ENCODE measurements around the gene DLG2.

The DLG2 gene

GRCh38 chr11:84471501-84471900 is 1155.6 kb downstream of the DLG2 start:
- DNase-seq (ENCODE audit: low spot score), result no peak

- no peak for DNase-seq (ENCODE audit: low spot score)
These were observed 1158.9 kb downstream of the DLG2 start for GRCh38 chr11:84468235-84468634.

GRCh38 chr11:84465040-84465439 is 1162.1 kb downstream of the DLG2 start:
- no peak for DNase-seq (ENCODE audit: low spot score)

- no peak for DNase-seq (ENCODE audit: low spot score)
These were observed 1171.5 kb downstream of the DLG2 start for GRCh38 chr11:84455691-84456090.

- no peak for DNase-seq (ENCODE audit: low spot score)
These were observed 1174.9 kb downstream of the DLG2 start for GRCh38 chr11:84452211-84452610.

- DNase-seq (ENCODE audit: low spot score), result no peak
These were observed 1188.6 kb downstream of the DLG2 start for GRCh38 chr11:84438565-84438964.

GRCh38 chr11:84437071-84437980 is 1189.8 kb downstream of the DLG2 start:
- no peak for DNase-seq (ENCODE audit: low spot score)

- no peak for DNase-seq (ENCODE audit: low spot score)
These were observed 1196.5 kb downstream of the DLG2 start for GRCh38 chr11:84430661-84431060.

GRCh38 chr11:84425673-84426072 is 1201.5 kb downstream of the DLG2 start:
- no peak for DNase-seq (ENCODE audit: low spot score)

GRCh38 chr11:84420271-84420670 is 1206.9 kb downstream of the DLG2 start:
- DNase-seq (ENCODE audit: low spot score), result no peak

- no peak for DNase-seq (ENCODE audit: low spot score)
These were observed 1207.5 kb downstream of the DLG2 start for GRCh38 chr11:84419616-84420015.

- DNase-seq (ENCODE audit: low spot score), result no peak
These were observed 1212.2 kb downstream of the DLG2 start for GRCh38 chr11:84414920-84415319.

- DNase-seq (ENCODE audit: low spot score), result no peak
These were observed 1213.6 kb downstream of the DLG2 start for GRCh38 chr11:84413549-84413948.

- DNase-seq (ENCODE audit: low spot score), result no peak
These were observed 1214.3 kb downstream of the DLG2 start for GRCh38 chr11:84412862-84413261.

- no peak for DNase-seq (ENCODE audit: low spot score)
These were observed 1218.2 kb downstream of the DLG2 start for GRCh38 chr11:84408946-84409411.

- no peak for DNase-seq (ENCODE audit: low spot score)
These were observed 1220.1 kb downstream of the DLG2 start for GRCh38 chr11:84407091-84407490.

- DNase-seq (ENCODE audit: low spot score), result no peak
These were observed 1229.0 kb downstream of the DLG2 start for GRCh38 chr11:84398017-84398626.

GRCh38 chr11:84396521-84396920 is 1230.6 kb downstream of the DLG2 start:
- DNase-seq (ENCODE audit: low spot score), result no peak

GRCh38 chr11:84390441-84391078 is 1236.6 kb downstream of the DLG2 start:
- no peak for DNase-seq (ENCODE audit: low spot score)

GRCh38 chr11:84389696-84390095 is 1237.4 kb downstream of the DLG2 start:
- DNase-seq (ENCODE audit: low spot score), result no peak

GRCh38 chr11:84384731-84385130 is 1242.4 kb downstream of the DLG2 start:
- DNase-seq (ENCODE audit: low spot score), result peak; percentile 4

- no peak for DNase-seq (ENCODE audit: low spot score)
These were observed 1243.6 kb downstream of the DLG2 start for GRCh38 chr11:84383576-84383975.

GRCh38 chr11:84381666-84382065 is 1245.5 kb downstream of the DLG2 start:
- no peak for DNase-seq (ENCODE audit: low spot score)
